PC-3 (cell line): ENCODE measurements around the gene VWA5A. TPM values are rescaled to one million over a fixed set of nuclear protein-coding genes. Genes with fewer than 3 reads are reported as not detected.

Experiments
- ATAC-seq: fragments of 200-7000 bp; cut with Tn5 transposase; 2 replicates; pipeline ENCODE4 v1.9.1; 2020; ENCODE audit warnings: mild to moderate bottlenecking, moderate library complexity
- BruUV-seq: library from RNA; stranded (reverse); fragments of 400-500 nt; replicated peaks from 2 replicates; lab custom pipeline; 2021; lab: Mats Ljungman, UMichigan
- CTCF ChIA-PET: fragments of 300-600 bp; sonication (Branson Sonifier 250); formaldehyde crosslinking; loops from one replicate; lab custom pipeline; 2022; ENCODE audit warnings: antibody characterized with exemption; lab: Charles Lee
- POLR2A ChIA-PET: fragments of 300-600 bp; sonication (Branson Sonifier 250); formaldehyde crosslinking; loops from one replicate; lab custom pipeline; 2022; ENCODE audit warnings: antibody characterized with exemption; ENCODE audit not compliant: unreplicated experiment; lab: Charles Lee
- DNase-seq: peaks from one replicate; pipeline ENCODE4 v3.0.0-alpha.2; 2015
- H2AFZ ChIP-seq: fragments of 300-600 bp; sonication (generic); 2 replicates; pipeline ENCODE4 v1.6.0; 2016; ENCODE audit warnings: antibody characterized with exemption, low read length
- H3F3A ChIP-seq: fragments of 300-600 bp; sonication (generic); one replicate; pipeline ENCODE4 v1.6.0; 2017; ENCODE audit warnings: antibody characterized with exemption, low read length, control low read depth, mild to moderate bottlenecking; ENCODE audit not compliant: unreplicated experiment
- H3K27ac ChIP-seq: fragments of 300-600 bp; sonication (generic); 2 replicates; pipeline ENCODE4 v1.5.1; 2016; ENCODE audit warnings: mild to moderate bottlenecking, low read length
- H3K27me3 ChIP-seq: fragments of 300-600 bp; sonication (generic); 2 replicates; pipeline ENCODE4 v1.6.1; 2016; ENCODE audit warnings: low read length, mixed read lengths
- H3K36me3 ChIP-seq: fragments of 300-600 bp; sonication (generic); 2 replicates; pipeline ENCODE4 v1.6.1; 2016; ENCODE audit warnings: low read depth, mixed run types, low read length, mixed read lengths
- H3K4me1 ChIP-seq: fragments of 300-600 bp; sonication (generic); 2 replicates; pipeline ENCODE4 v1.5.1; 2016; ENCODE audit warnings: low read length; ENCODE audit not compliant: insufficient read depth
- H3K4me2 ChIP-seq: fragments of 300-600 bp; sonication (generic); 2 replicates; pipeline ENCODE4 v1.6.0; 2016; ENCODE audit warnings: low read length
- H3K4me3 ChIP-seq: fragments of 300-600 bp; sonication (generic); 2 replicates; pipeline ENCODE4 v1.5.1; 2016; ENCODE audit warnings: mild to moderate bottlenecking, low read length, mixed read lengths
- H3K79me2 ChIP-seq: fragments of 300-600 bp; sonication (generic); 2 replicates; pipeline ENCODE4 v1.6.1; 2017; ENCODE audit warnings: low read length, mixed read lengths
- H3K9ac ChIP-seq: fragments of 300-600 bp; sonication (generic); 2 replicates; pipeline ENCODE4 v1.6.0; 2016; ENCODE audit warnings: mild to moderate bottlenecking, low read length
- H3K9me2 ChIP-seq: fragments of 300-600 bp; sonication (generic); replicated peaks from 2 replicates; pipeline ENCODE4 v1.6.1; 2016; ENCODE audit warnings: mixed run types, low read length, mixed read lengths
- H3K9me3 ChIP-seq: fragments of 300-600 bp; sonication (generic); 2 replicates; pipeline ENCODE4 v1.6.1; 2016; ENCODE audit warnings: low read length, mixed read lengths
- H4K20me1 ChIP-seq: fragments of 300-600 bp; sonication (generic); 2 replicates; pipeline ENCODE4 v1.6.1; 2016; ENCODE audit warnings: low read length, mixed read lengths
- CTCF ChIP-seq: fragments of 300-600 bp; sonication (generic); conservative IDR thresholded peaks from 2 replicates; pipeline ENCODE4 v1.5.1; 2017; ENCODE audit warnings: antibody characterized with exemption, low read depth, mild to moderate bottlenecking, low read length
- EZH2 ChIP-seq: fragments of 300-600 bp; sonication (generic); IDR thresholded peaks from one replicate; pipeline ENCODE4 v1.6.1; 2017; ENCODE audit warnings: antibody characterized with exemption, mild to moderate bottlenecking, low read length; ENCODE audit not compliant: unreplicated experiment
- EZH2phosphoT487 ChIP-seq: fragments of 300-600 bp; sonication (generic); IDR thresholded peaks from 2 replicates; pipeline ENCODE4 v1.6.1; 2018; ENCODE audit warnings: mild to moderate bottlenecking, antibody characterized with exemption, low read length, borderline replicate concordance
- intact Hi-C: fragments of 100-400 bp; cut with micrococcal nuclease; formaldehyde crosslinking; loops from 2 replicates; pipeline ENCODE4 v1.9.0; 2023
- total RNA-seq: library from RNA; depleted of rRNA; stranded (reverse); fragments of >200 nt; gene quantifications from 2 replicates; pipeline ENCODE4 v1.2.3, GENCODE V29; 2014

Gene VWA5A
- total RNA-seq, 1 experiment from 2014 or later: not detected

- no peak for TF ChIP-seq EZH2
- no peak for TF ChIP-seq CTCF
- no peak for TF ChIP-seq EZH2phosphoT487
These were observed 38.6 kb downstream of the VWA5A start for GRCh38 chr11:124153821-124154220.

GRCh38 chr11:124159481-124159880 lies 44.2 kb downstream of the VWA5A start:
- no peaks in the 10 kb centered on the region for H3K9me2 ChIP-seq
- TF ChIP-seq EZH2phosphoT487 (no peak), EZH2 (no peak)
- no peak overlapping the region for H3K4me2 ChIP-seq
- H3K9ac ChIP-seq: no peak overlapping the region
- DNase-seq (no peak), ATAC-seq (no peak)
- no peak overlapping the region for H3K4me3 ChIP-seq
- no peaks in the 10 kb centered on the region for H3K4me1 ChIP-seq
- no peaks in the 10 kb centered on the region for H3F3A ChIP-seq
- ChIA-PET POLR2A (no interaction called here), CTCF (no interaction called here)
- intact Hi-C loops: no loop called here
- H3K79me2 ChIP-seq: no peaks in the 10 kb centered on the region
- H3K9me3 ChIP-seq: no peaks in the 10 kb centered on the region
- H4K20me1 ChIP-seq: no peaks in the 10 kb centered on the region
- no peaks in the 10 kb centered on the region for H3K36me3 ChIP-seq
- BruUV-seq: no TSS peak
- H3K27ac ChIP-seq: no peak overlapping the region
- H2AFZ ChIP-seq: no peak overlapping the region
- peaks cover 87% of the 10 kb centered on the region for H3K27me3 ChIP-seq

More at GRCh38 chr11:124153821-124154220, 38.6 kb downstream of the VWA5A start:
- no peaks in the 10 kb centered on the region for H3K36me3 ChIP-seq
- no peaks in the 10 kb centered on the region for H3K4me1 ChIP-seq
- H3F3A ChIP-seq: no peaks in the 10 kb centered on the region
- H2AFZ ChIP-seq: no peak overlapping the region
- DNase-seq (no peak), ATAC-seq (no peak)
- no peak overlapping the region for H3K9ac ChIP-seq
- no peaks in the 10 kb centered on the region for H3K9me3 ChIP-seq
- H3K79me2 ChIP-seq: no peaks in the 10 kb centered on the region
- POLR2A ChIA-PET: no interaction called here
- no peak overlapping the region for H3K4me3 ChIP-seq
- H3K4me2 ChIP-seq: no peak overlapping the region
- no peak overlapping the region for H3K27ac ChIP-seq
- BruUV-seq: no TSS peak
- H4K20me1 ChIP-seq: no peaks in the 10 kb centered on the region
- CTCF ChIA-PET: interaction anchor here (0.6 kb wide), 1 partner anchor 1042 kb away, joined by 3 read pairs; no protein-coding TSS in a partner anchor
- intact Hi-C loops: no loop called here
- peaks cover 72% of the 10 kb centered on the region for H3K27me3 ChIP-seq
- H3K9me2 ChIP-seq: no peaks in the 10 kb centered on the region

- H3K9ac ChIP-seq: no peak overlapping the region
- no peaks in the 10 kb centered on the region for H3K4me1 ChIP-seq
- no TSS peak for BruUV-seq
- H2AFZ ChIP-seq: no peak overlapping the region
- H3F3A ChIP-seq: no peaks in the 10 kb centered on the region
- no peak for TF ChIP-seq CTCF
- TF ChIP-seq EZH2: no peak
- TF ChIP-seq EZH2phosphoT487: no peak
- CTCF ChIA-PET: no interaction called here
- intact Hi-C loops: no loop called here
- POLR2A ChIA-PET: no interaction called here
- no peaks in the 10 kb centered on the region for H3K36me3 ChIP-seq
- ATAC-seq (no peak), DNase-seq (no peak)
- no peak overlapping the region for H3K4me3 ChIP-seq
- H4K20me1 ChIP-seq: no peaks in the 10 kb centered on the region
- no peaks in the 10 kb centered on the region for H3K79me2 ChIP-seq
- peaks cover 84% of the 10 kb centered on the region for H3K27me3 ChIP-seq
- no peaks in the 10 kb centered on the region for H3K9me2 ChIP-seq
- H3K27ac ChIP-seq: no peak overlapping the region
- H3K9me3 ChIP-seq: no peaks in the 10 kb centered on the region
- H3K4me2 ChIP-seq: no peak overlapping the region
These were observed 45.7 kb downstream of the VWA5A start for GRCh38 chr11:124160986-124161385.
